Breast epithelium (tissue), 3 donors: ENCODE results near the gene TMEM131.

Experiments
- POLR2AphosphoS5 ChIP-seq, 3 donors: sonication (generic); formaldehyde crosslinking; IDR thresholded peaks; one replicate each; pipeline ENCODE4 v1.6.1; 2017; ENCODE audit warnings: antibody characterized with exemption in 3 of 3
- TF ChIP-seq, protein P1 (sequence below), 3 donors: fragments of 450-650 bp; IDR thresholded peaks; one replicate each; pipeline ENCODE4 v1.5.1; 2016 to 2017; ENCODE audit warnings: antibody characterized with exemption in 3 of 3, mild to moderate bottlenecking in 3 of 3, moderate library complexity in 3 of 3

DNA sequence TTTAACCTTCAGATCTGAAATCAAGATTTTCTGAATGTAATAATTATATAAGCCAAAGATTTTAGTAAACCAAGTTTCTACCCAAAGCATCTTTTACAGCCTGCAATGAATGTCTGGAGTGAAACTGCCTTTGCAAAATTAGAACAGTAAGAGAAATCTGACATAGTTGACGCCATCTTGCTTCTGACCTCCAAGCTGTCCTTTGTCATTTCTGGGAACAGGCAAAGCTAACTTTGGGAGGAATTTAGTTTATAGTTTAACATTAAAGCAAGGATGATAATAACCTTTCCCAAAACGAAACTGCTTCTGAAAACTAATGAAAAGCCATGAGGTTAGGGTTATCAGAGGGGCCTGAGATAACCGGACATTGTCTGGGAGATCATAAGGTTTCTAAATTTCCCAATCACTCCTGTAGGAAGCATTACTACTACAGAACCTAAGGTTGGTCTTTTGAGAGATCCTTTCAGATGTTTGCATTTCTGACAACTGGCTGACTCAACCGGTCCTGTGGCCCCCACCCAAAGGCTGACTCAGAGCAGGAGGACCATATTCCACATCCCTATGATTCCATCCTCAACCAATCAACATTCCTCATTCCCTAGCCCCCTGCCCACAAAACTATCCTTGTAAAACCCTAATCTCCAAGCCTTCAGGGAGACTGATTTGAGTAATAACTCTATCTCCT is 124.5 kb downstream of the TMEM131 start:
- no peak for TF ChIP-seq POLR2AphosphoS5 (IDR thresholded peaks at IDR 0.05)
- TF ChIP-seq, protein P1, sequence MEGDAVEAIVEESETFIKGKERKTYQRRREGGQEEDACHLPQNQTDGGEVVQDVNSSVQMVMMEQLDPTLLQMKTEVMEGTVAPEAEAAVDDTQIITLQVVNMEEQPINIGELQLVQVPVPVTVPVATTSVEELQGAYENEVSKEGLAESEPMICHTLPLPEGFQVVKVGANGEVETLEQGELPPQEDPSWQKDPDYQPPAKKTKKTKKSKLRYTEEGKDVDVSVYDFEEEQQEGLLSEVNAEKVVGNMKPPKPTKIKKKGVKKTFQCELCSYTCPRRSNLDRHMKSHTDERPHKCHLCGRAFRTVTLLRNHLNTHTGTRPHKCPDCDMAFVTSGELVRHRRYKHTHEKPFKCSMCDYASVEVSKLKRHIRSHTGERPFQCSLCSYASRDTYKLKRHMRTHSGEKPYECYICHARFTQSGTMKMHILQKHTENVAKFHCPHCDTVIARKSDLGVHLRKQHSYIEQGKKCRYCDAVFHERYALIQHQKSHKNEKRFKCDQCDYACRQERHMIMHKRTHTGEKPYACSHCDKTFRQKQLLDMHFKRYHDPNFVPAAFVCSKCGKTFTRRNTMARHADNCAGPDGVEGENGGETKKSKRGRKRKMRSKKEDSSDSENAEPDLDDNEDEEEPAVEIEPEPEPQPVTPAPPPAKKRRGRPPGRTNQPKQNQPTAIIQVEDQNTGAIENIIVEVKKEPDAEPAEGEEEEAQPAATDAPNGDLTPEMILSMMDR (IDR thresholded peaks at IDR 0.05): no peak
